ENCODE results near the gene UBTD1.
A peak's percentile ranks its signal among the peaks of the same experiment; 100 is the strongest.
"Not testable (repeated sequence)": the region's sequence is repeated elsewhere in the genome, so short reads cannot be mapped to it uniquely, and the experiment has no call there.

UBTD1 gene

DNA sequence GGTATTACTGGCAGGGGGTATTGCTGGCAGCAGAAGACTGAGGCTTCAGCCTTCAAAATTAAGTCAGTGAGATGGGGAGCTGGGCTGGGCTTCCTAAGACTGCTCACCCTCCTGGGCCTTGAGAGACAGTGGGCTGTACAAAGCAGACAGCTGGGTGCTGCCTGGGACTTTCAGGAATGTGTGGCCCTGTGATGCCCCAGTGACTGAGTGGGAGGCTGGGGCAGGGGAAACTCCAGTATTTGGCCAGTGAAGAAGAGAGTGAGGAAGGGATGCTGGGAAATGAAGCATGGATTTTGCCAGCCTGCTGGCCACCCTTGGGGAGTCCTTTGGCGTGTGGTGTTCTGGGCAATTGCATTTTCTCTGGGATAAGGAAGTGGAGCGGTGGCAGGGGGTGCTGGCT is 74.3 kb downstream of the UBTD1 start:
- TF ChIP-seq, protein P1, sequence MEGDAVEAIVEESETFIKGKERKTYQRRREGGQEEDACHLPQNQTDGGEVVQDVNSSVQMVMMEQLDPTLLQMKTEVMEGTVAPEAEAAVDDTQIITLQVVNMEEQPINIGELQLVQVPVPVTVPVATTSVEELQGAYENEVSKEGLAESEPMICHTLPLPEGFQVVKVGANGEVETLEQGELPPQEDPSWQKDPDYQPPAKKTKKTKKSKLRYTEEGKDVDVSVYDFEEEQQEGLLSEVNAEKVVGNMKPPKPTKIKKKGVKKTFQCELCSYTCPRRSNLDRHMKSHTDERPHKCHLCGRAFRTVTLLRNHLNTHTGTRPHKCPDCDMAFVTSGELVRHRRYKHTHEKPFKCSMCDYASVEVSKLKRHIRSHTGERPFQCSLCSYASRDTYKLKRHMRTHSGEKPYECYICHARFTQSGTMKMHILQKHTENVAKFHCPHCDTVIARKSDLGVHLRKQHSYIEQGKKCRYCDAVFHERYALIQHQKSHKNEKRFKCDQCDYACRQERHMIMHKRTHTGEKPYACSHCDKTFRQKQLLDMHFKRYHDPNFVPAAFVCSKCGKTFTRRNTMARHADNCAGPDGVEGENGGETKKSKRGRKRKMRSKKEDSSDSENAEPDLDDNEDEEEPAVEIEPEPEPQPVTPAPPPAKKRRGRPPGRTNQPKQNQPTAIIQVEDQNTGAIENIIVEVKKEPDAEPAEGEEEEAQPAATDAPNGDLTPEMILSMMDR (IDR thresholded peaks at IDR 0.05), result no peak
- Histone ChIP-seq H3K4me3 (no peak overlapping the region), H3K27ac (peak overlapping the region in 1 of 2 donors; percentile 15)
- DNase-seq (ENCODE audit: low spot score), result no peak

DNA sequence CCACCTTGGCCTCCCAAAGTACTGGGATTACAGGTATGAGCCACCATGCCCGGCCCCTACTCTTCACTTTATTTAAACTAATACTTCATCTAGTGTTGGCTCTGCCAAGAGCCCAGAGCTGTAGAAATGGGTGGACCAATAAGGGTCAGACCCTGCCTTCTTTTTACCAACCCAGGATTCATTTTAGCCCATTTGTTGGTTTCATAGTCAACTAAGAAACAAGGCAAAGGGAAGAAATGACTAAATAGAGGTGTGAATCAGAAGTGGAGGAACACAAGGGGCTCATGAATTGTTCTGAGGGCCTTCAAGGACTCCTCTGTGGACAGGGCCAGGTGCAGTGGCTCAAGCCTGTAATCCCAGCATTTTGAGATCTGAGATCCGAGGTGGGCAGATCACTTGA is 74.9 kb downstream of the UBTD1 start:
- TF ChIP-seq, protein P1 (IDR thresholded peaks at IDR 0.05), result no peak

GRCh38 chr10:97574374-97575126 is 75.8 kb downstream of the UBTD1 start:
- DNase-seq (ENCODE audit: low spot score), result peak; percentile 80
- peak overlapping the region; percentile 1 to 78 for H3K27ac ChIP-seq
- no peak overlapping the region for H3K4me3 ChIP-seq
- TF ChIP-seq, protein P1 (IDR thresholded peaks at IDR 0.05), result no peak

More for the DNA sequence above, 74.9 kb downstream of the UBTD1 start:
- no peak for DNase-seq (ENCODE audit: low spot score)
- Histone ChIP-seq H3K27ac (peak overlapping the region in 1 of 2 donors; percentile 36), H3K4me3 (no peak overlapping the region)

GRCh38 chr10:97575127-97575668 is 76.5 kb downstream of the UBTD1 start:
- peak overlapping the region; percentile 1 to 78 for H3K27ac ChIP-seq
- H3K4me3 ChIP-seq, result no peak overlapping the region
- DNase-seq (ENCODE audit: low spot score), result no peak
- TF ChIP-seq, protein P1 (IDR thresholded peaks at IDR 0.05), result no peak

DNA sequence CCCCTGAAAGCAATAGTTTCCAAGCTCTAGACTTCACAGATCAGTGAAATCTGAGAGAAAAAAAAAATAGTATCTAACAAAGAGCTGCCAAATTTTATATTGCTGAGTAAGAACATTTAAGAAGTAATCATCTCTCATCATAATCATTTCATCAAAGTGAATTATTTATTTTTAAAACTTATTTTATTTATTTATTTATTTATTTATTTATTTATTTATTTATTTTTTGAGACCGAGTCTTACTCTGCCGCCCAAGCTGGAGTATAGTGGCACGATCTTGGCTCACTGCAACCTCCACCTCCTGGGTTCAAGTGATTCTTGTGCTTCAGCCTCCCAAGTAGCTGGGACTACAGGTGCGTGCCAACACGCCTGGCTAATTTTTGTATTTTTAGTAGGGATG is 77.8 kb downstream of the UBTD1 start:
- peak overlapping the region in 1 of 2 donors; percentile 61 for H3K27ac ChIP-seq
- not testable (repeated sequence) for H3K4me3 ChIP-seq; DNase-seq (ENCODE audit: low spot score)

- TF ChIP-seq, protein P1 (IDR thresholded peaks at IDR 0.05), result no peak
- no peak overlapping the region for H3K4me3 ChIP-seq
- H3K27ac ChIP-seq, result no peak overlapping the region
- no peak for DNase-seq (ENCODE audit: low spot score)
Observed at GRCh38 chr10:97577701-97578100, 79.0 kb downstream of the UBTD1 start.

GRCh38 chr10:97578171-97578844 is 79.6 kb downstream of the UBTD1 start:
- H3K27ac ChIP-seq, result no peak overlapping the region
- TF ChIP-seq, protein P1 (IDR thresholded peaks at IDR 0.05), result no peak
- no peak overlapping the region for H3K4me3 ChIP-seq
- DNase-seq (ENCODE audit: low spot score), result no peak
